SW 1271 (cell line): ENCODE results near the gene NDUFS5.
A peak's percentile ranks its signal among the peaks of the same experiment; 100 is the strongest.
"Not testable (repeated sequence)": the region's sequence is repeated elsewhere in the genome, so short reads cannot be mapped to it uniquely, and the experiment has no call there.

ENCODE experiments used
- DNase-seq, 2 experiments: peaks; one replicate each; lab custom pipeline; 2025; lab: John Stamatoyannopoulos, UW

Gene NDUFS5

DNA sequence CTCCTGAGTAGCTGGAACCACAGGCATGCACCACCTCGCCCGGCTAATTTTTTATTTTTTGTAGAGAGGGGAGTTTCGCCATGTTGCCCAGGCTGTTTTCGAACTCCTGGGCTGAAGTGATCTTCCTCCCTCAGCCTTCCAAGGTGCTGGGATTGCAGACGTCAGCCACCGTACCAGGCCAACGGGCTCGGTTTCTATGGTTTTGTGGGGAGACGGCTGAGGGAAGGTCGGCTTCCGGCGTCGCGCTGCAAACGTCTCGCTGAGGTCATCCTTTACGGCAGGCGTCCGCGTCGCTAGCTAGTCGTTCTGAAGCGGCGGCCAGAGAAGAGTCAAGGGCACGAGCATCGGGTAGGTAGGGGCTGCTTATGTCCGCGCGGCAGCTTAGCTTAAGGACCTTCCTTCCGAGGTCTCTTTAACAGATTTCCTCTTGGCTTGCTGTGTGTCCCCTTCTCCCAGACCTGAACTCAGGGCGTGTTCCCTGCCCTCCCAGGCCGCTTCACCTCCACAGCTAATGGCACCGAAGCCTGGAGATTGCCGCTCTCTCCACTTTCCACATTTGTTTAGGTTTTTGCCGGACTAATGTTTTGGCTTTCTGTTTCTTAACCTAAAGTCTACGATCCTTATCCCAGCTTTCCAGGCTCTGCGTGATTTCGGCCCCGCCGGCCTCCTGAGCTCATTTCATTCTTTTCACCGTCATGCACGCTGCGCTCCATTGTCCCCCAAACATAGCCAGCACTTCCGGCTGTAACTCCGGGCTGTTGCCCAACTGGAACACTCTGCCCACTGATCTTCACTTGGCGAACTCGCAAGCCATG lies at the start of gene NDUFS5:
Gene NDUFS5 (plus strand): TSS at position 300 of the 815 bp plus-strand sequence. CDS start 2,375 bp downstream, outside the sequence.
- peak; percentile 62 to 86 for DNase-seq

- DNase-seq, result not testable (repeated sequence)
Observed at GRCh38 chr1:38977399-38978244, 48.5 kb upstream of the NDUFS5 start.

DNA sequence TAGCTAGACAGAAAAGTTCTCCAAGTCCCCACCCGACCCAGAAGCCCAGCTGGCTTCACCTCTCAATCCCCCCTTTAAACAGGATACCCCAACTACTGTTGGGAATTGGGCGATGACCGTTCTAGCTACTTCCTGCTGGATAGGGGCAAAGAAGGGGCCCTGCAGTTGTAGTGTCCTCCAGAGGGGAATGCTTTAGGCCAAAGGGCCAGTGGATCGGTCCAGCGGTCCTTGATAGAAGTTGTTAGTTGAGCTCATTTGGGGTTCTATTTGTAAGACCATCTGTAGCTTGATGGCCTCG lies 48.0 kb upstream of the NDUFS5 start:
- DNase-seq, result not testable (repeated sequence)

DNA sequence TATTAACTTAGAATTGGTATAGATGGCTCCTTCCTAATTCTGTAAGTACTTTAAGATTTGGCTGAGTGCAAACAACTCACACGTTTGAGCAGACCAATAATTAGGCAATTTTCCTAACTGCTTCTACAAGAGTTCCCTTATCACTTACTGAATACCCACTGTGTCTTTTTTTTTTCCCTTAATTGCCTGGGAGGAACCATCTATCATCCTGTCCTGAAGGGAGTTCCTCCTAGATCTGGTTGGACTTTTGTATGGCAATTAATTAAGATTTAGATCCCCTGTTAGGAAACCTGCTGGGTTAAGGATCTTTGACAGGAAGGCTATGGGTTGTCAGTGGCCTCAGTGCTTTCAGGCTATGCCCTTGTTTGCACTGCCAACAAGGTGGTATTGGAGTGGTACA lies 46.8 kb upstream of the NDUFS5 start:
- DNase-seq, result not testable (repeated sequence)

DNA sequence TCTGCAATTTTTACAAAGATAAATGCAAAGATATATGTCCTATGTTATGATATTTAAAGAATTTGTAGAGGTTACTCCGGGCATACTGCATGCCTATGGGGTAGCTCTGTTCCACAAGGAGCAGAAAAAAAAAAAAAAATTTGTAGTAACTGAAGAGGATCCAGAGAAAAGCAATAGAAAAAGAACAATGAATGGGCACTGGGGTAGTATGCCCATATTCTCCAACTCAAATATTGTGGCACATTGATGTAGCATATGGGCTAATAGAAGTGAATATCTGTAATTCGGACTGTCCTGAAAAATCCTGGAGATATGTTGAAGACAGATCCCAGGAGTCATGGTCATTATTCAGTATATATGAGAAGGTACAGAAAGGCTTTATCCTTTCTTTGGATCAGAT lies 36.2 kb upstream of the NDUFS5 start:
- no peak for DNase-seq

DNA sequence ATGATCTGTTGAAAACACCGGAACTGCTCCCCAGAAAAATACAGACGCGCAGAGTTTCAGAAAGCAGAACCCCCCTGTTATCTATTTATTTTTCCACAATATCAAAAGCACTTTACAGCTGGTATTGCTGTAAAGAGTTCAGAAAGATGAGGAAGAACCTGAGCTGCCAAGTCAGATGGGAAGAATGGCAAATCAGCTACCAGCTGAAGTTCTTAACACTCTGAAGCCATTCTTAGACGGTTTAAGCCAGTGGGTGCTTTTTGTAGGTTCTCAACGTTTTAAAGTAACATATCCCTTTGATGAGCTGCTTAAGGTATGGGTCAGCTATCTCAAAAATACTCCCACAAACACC lies 35.8 kb upstream of the NDUFS5 start:
- no peak for DNase-seq

- DNase-seq, result peak; percentile 37 to 91
Observed at GRCh38 chr1:38990738-38991637, 35.2 kb upstream of the NDUFS5 start, which contains the start of gene AKIRIN1. Gene AKIRIN1 (plus strand): TSS chr1:38991276. CDS start chr1:38991381, 105 bp downstream.

DNA sequence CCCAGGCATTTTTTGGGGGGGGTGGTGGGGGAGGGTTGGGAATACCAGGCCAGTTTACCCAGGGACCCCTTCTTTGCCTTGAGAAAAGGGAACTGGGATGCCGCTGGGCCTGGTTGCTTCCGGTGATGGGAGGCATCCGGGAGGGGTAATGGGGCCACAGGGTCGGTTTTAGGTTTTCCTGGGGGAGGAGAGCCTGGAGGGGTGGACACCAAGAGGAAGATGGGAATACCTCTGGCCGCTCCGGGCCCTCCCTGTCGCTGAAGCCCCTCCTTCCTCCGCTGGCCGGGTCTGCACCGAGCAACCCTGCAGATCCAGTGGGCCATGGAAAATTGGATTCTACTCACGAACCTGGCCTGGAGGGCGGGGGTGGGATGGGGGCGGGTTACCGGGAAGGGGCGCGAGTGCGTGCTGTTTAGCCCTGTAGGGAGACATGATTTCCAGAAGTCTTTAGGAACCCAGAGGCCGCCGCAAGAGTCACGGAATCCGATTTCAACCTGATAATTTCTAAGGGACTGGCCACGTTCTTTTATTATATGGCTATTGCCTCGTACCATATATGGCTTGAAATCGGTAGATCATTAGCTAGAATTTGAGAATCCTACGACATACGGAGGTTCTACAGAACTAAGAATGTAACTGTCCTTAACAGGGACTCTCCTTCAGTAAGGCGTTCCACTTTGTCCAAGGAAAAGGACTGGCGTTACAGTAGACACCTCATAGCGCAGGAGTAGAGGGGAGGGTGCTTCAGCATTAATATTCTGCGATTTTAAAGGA lies 34.3 kb upstream of the NDUFS5 start:
- peak; percentile 1 to 40 for DNase-seq

GRCh38 chr1:38992412-38993111 lies 33.6 kb upstream of the NDUFS5 start:
- DNase-seq, result no peak

- DNase-seq, result no peak
Observed at GRCh38 chr1:38994196-38994595, 32.0 kb upstream of the NDUFS5 start.

DNA sequence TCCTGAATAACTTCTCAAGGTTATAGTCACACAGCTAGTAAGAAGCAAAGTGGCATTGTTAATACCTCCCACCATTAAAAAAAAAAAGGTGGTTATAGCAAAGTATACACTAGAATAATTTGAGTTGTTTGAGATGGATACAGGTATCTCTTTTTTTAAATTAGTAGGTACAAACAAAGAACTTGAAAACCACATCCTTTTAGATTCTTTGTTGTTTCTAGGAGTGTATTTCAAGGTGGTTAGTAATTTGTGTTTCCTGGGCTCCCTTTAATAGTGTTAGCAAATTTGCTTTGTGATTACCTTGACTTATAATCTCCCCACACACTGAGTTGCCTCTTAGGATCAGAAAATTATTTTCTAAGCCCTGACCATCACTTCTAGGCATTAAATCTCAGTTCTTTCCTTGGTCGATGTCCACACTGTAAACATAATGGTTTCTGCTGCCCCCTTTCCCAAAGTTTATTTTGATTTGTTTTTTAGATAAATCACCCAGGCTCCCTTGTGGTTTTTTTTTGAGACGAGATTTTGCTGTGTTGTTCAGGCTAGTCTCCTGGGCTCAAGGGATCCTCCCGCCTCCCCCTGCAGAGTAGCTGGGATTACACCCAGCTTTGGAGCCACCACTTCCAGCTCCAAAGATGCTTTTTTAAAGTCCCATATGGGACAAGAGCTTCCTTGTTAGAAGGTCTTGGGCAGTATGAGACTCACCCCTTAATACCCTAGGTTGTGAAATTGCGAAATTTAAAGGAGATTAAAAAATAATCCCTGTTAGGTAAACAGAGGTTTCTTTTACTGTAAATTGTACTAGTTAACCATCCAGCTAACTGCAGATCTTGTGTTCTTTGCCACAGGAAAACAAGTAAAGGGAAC lies 28.9 kb upstream of the NDUFS5 start:
- no peak for DNase-seq

GRCh38 chr1:38997901-38998190 lies 28.3 kb upstream of the NDUFS5 start:
- DNase-seq, result no peak

DNA sequence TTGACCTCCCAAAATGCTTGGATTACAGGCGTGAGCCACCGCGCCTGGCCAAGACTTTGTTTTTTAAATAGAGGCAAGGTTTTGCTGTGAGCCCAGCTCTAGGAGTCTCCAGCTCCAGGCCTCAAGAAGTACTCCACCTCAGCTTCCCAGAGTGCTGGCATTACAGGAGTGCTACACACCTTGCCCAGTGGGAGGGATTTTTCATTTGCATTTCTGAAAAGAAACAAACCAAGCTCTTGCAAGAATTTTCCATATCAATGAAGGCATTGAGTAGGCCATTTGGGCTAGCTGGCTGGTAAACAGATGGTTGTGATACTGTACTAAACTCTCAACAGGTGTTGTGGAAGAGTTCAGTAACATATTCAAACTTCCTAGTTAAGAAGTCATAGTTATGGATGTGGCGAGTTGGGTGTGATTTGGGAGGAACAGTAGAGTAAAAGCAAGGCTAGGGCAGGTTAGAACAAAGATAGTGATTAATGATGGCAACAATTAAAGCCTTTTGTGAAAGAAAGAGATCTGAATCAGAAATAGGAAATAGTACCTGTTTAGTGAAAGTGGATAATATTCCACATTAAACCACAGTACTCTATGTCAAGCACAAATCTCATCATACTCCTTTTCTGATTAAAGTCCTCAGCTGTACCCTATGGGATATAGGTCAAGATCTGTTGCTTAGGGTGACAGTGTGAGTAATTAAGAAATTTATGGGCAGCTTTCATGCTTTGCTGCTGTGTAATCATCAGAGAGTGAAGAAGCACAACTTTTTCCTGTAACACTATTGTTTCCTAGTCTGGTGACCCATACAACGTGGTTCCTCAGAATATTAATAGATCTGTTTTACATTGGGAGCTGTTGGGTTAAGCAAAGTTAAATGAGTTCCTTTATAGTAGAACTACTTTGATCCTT lies 24.4 kb upstream of the NDUFS5 start:
- no peak for DNase-seq

DNA sequence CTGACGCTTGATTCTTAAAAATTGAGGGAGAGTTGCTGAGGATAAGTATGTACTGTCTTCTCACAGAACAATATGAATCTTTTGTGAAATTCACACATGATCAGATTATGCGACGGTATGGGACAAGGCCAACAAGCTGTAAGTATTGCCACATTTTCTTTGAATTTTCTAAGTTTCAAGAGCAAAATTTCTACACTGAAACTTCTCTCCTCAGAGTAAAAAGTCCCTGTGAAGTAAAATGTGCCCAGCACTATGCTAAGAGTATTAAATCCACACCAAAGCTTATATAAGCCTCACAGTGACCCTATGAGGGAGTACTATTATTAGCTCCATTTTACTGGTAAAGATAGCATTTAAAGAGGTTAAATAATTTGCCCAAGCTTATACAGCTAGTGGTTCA lies 22.9 kb upstream of the NDUFS5 start:
- DNase-seq, result no peak

GRCh38 chr1:39003794-39004193 lies 22.4 kb upstream of the NDUFS5 start:
- DNase-seq, result no peak

- no peak for DNase-seq
Observed at GRCh38 chr1:39006287-39006686, 19.9 kb upstream of the NDUFS5 start.

DNA sequence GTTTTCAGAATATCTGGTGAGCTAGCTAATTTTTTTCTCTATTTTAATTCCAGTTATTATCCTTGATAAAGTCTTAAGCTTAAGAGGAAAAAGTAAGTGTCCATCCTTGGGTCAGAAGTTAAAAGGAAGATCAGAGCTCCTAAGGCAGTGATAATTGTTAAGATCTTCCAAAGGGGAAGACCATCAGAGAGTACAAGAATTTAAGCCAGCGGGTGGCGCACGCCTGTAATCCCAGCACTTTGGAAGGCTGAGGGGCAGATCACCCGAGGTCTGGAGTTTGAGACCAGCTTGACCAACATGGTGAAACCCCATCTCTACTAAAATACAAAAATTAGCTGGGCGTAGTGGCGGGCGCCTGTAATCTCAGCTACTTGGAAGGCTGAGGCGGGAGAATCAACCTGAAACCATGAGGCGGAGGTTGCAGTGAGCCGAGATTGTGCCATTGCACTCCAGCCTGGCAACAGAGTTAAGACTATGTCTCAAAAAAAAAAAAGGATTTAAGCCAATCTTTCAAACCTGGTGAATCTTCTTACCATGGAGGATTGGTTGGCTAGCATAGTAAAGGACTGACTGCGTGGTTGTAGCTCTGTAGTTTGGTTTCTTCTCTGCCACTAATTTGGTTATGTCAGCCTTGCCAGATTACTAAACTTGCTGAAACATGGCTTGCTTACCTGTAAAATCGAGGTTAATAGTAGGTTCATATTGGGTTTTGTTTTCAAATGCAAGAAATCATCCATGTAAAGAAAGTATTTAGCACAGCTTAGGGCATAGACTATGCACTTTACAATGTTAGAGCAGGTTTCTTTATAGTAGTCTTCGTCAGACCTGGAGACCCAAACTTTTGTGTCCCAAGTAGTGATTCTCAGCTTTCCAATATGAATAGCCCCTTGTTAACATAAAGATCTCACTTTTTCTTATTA lies 19.2 kb upstream of the NDUFS5 start:
- no peak for DNase-seq

DNA sequence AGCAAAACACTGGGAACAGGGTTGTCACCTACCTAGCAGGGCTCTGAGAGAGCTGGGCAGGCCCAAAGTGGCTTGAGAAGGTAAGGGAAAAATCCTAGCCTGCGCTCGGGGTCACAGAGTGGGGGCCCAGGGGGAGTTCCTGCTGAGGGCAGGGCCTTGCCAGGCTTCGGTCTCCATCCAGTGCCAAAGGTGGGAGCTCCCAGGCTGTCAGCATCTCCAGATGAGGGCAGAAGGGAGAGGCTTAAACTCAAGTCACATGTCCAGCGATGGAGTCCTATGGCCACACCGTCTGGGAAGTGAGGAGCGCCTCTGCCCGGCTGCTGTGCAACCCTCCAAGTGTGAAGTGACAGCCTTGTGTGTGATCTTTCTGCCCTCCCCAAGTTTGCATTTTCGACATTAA lies 11.2 kb upstream of the NDUFS5 start:
- DNase-seq, result not testable (repeated sequence)
